GM19023 (cell line): ENCODE data around the gene ETFBKMT.
"Not testable (repeated sequence)": the region's sequence is repeated elsewhere in the genome, so short reads cannot be mapped to it uniquely, and the experiment has no call there.

Experiments used
- ATAC-seq: cut with Tn5 transposase; IDR thresholded peaks from one replicate; pipeline ENCODE4 v1.9.1; 2021; ENCODE audit warnings: mild to moderate bottlenecking, moderate library complexity; ENCODE audit not compliant: unreplicated experiment

Gene ETFBKMT

DNA sequence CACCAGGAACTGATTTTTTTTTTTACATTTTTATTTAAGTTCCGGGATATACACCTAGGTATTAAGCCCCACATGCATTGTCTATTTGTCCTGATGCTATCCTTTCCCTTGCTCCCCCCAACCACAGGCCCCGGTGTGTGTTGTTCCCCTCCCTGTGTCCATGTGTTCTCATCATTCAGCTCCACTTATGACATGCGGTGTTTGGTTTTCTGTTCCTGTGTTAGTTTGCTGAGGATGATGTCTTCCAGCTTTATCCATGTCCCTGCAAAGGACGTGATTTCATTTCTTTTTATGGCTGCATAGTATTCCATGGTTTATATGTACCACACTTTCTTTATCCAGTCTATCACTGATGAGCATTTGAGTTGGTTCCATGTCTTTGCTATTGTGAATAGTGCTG, 57.5 kb downstream of the ETFBKMT start:
- ATAC-seq, result not testable (repeated sequence)

DNA sequence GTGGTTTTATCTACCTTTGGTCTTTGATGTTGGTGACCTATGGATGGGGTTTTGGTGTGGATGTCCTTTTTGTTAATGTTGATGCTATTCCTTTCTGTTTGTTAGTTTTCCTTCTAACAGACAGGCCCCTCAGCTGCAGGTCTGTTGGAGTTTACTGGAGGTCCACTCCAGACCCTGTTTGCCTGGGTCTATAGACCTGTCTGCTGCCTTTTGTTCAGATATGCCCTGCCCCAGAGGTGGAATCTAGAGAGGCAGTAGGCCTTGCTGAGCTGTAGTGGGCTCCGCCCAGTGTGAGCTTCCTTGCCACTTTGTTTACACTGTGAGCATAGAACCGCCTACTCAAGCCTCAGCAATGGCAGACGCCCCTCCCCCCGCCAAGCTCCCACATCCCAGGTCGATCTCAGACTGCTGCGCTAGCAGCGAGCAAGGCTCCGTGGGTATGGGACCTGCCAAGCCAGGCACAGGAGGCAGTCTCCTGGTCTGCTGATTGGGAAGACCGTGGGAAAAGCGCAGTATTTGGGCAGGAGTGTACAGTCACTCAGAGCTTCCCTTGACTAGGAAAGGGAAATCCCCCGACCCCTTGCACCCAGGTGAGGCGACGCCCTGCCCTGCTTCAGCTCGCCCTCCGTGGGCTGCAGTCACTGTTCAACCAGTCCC, 59.2 kb downstream of the ETFBKMT start:
- not testable (repeated sequence) for ATAC-seq

DNA sequence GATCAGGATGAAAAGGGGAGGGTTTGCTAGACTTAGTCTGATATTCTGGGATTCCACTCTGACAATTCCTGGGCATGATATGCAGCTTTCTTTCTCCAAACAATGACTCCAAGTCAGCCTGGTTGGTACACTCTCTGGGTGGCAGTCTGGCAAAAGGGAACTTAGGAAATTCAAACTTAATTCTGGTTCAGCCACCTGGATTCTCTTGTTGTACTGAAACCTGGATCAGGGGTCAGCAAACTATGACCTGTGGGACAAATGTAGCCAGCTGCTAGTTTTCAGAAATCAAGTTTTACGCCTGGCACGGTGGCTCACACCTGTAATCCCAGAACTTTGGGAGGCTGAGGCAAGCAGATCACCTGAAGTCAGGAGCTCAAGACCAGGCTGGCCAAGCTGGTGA, 63.1 kb downstream of the ETFBKMT start:
- no peak for ATAC-seq
